HG03280 (cell line): ENCODE measurements around the gene COLQ.
"Not testable (repeated sequence)": the region's sequence is repeated elsewhere in the genome, so short reads cannot be mapped to it uniquely, and the experiment has no call there.

Experiments used
- ATAC-seq: cut with Tn5 transposase; IDR thresholded peaks from one replicate; pipeline ENCODE4 v1.9.1; 2021; ENCODE audit warnings: mild to moderate bottlenecking, moderate library complexity; ENCODE audit not compliant: unreplicated experiment

The COLQ gene

GRCh38 chr3:15493436-15493835, 28.1 kb downstream of the COLQ start:
- ATAC-seq = no peak

- no peak for ATAC-seq
These were observed 28.6 kb downstream of the COLQ start for GRCh38 chr3:15492847-15493360.

- ATAC-seq = no peak
These were observed 30.4 kb downstream of the COLQ start for GRCh38 chr3:15491143-15491542.

GRCh38 chr3:15490158-15490557, 31.3 kb downstream of the COLQ start:
- no peak for ATAC-seq

- no peak for ATAC-seq
These were observed 33.5 kb downstream of the COLQ start for GRCh38 chr3:15488002-15488401.

GRCh38 chr3:15486979-15487378, 34.5 kb downstream of the COLQ start:
- ATAC-seq = no peak

GRCh38 chr3:15486020-15486419, 35.5 kb downstream of the COLQ start:
- ATAC-seq = no peak

- ATAC-seq = not testable (repeated sequence)
These were observed 37.0 kb downstream of the COLQ start for GRCh38 chr3:15484551-15484950.

GRCh38 chr3:15479400-15480224, 41.9 kb downstream of the COLQ start:
- ATAC-seq = no peak

GRCh38 chr3:15478640-15478979, 42.9 kb downstream of the COLQ start:
- no peak for ATAC-seq

- no peak for ATAC-seq
These were observed 43.4 kb downstream of the COLQ start for GRCh38 chr3:15477951-15478639.

- no peak for ATAC-seq
These were observed 45.1 kb downstream of the COLQ start for GRCh38 chr3:15476378-15476777.

GRCh38 chr3:15475161-15475560, 46.3 kb downstream of the COLQ start:
- no peak for ATAC-seq

GRCh38 chr3:15471861-15472260, 49.6 kb downstream of the COLQ start:
- no peak for ATAC-seq

GRCh38 chr3:15470849-15471248, 50.7 kb downstream of the COLQ start:
- no peak for ATAC-seq

- ATAC-seq = no peak
These were observed 51.2 kb downstream of the COLQ start for GRCh38 chr3:15470261-15470660.

GRCh38 chr3:15467227-15468181, 54.0 kb downstream of the COLQ start:
- no peak for ATAC-seq

- no peak for ATAC-seq
These were observed 55.5 kb downstream of the COLQ start for GRCh38 chr3:15465876-15466585.

- ATAC-seq = no peak
These were observed 59.1 kb downstream of the COLQ start for GRCh38 chr3:15462451-15462850.

- no peak for ATAC-seq
These were observed 60.5 kb downstream of the COLQ start for GRCh38 chr3:15460891-15461531.
